A549 (cell line): ENCODE data around the gene VSIG8. TPM values are rescaled to one million over a fixed set of nuclear protein-coding genes. Genes with fewer than 3 reads are reported as not detected.

Experiments used
- ATAC-seq, 2 experiments: fragments of 200-7000 bp in 1 of 2; fragments of >200 bp in 1 of 2; cut with Nextera tagmentation in 1 of 2; cut with Tn5 transposase in 1 of 2; 3 replicates each; pipeline versions ENCODE4 v1.8.0 to v1.9.1; 2018 to 2020; ENCODE audit warnings: mild to moderate bottlenecking in 1 of 2, moderate library complexity in 1 of 2
- CTCF ChIA-PET: fragments of 300-600 bp; sonication (Branson Sonifier 250); formaldehyde crosslinking; extraction: SDS; loops from one replicate; lab custom pipeline; 2021; ENCODE audit warnings: antibody characterized with exemption, inconsistent platforms; lab: Yijun Ruan, JAX
- POLR2A ChIA-PET: fragments of 350-600 bp; formaldehyde crosslinking; extraction: SDS; loops from one replicate; lab custom pipeline; 2021; ENCODE audit warnings: antibody characterized with exemption, inconsistent platforms; lab: Yijun Ruan, JAX
- DNase-seq, 2 experiments: peaks; one replicate each; pipeline versions ENCODE4 v3.0.0 to v3.0.0-alpha.2; 2011 to 2016; ENCODE audit warnings: low read depth in 1 of 2, low spot score in 1 of 2
- FAIRE-seq: peaks from 2 replicates; lab custom pipeline; 2011; peaks lifted over from hg19 to GRCh38; lab: Jason Lieb, UNC
- H3K27ac ChIP-seq, 2 experiments: fragments of >200 bp; sonication (Bioruptor Twin); formaldehyde crosslinking; 3 replicates each; pipeline ENCODE4 v1.5.1; 2016 to 2017
- H3K4me1 ChIP-seq: fragments of >200 bp; sonication (Bioruptor Twin); formaldehyde crosslinking; 3 replicates; pipeline ENCODE4 v1.6.1; 2016
- H3K4me2 ChIP-seq: fragments of >200 bp; sonication (Bioruptor Twin); formaldehyde crosslinking; 3 replicates; pipeline ENCODE4 v1.6.1; 2016
- H3K4me3 ChIP-seq: fragments of >200 bp; sonication (Bioruptor Twin); formaldehyde crosslinking; 3 replicates; pipeline ENCODE4 v1.5.1; 2016
- H3K9me3 ChIP-seq: fragments of >200 bp; sonication (Bioruptor Twin); formaldehyde crosslinking; 3 replicates; pipeline ENCODE4 v1.6.1; 2016
- CBX2 ChIP-seq: fragments of 200-600 bp; sonication (generic); IDR thresholded peaks from 2 replicates; pipeline ENCODE4 v1.6.1; 2016; ENCODE audit warnings: low read depth, mild to moderate bottlenecking, borderline replicate concordance
- CHD2 ChIP-seq: fragments of 150-350 bp; IDR thresholded peaks from 2 replicates; pipeline ENCODE4 v1.6.1; 2014; ENCODE audit warnings: low read length; ENCODE audit not compliant: partially characterized antibody
- EP300 ChIP-seq, 2 experiments: fragments of >200 bp; sonication (Bioruptor Twin); formaldehyde crosslinking; IDR thresholded peaks; 2 replicates in 1 of 2; 3 replicates in 1 of 2; pipeline ENCODE4 v1.6.1; 2016 to 2017
- FOSL2 ChIP-seq, 2 experiments: fragments of 450-650 bp in 1 of 2; fragments of >200 bp in 1 of 2; sonication (Bioruptor Twin) in 1 of 2; formaldehyde crosslinking; IDR thresholded peaks; 2 replicates each; pipeline versions ENCODE4 v1.5.0 to v1.6.1; 2016 to 2020; ENCODE audit warnings: mild to moderate bottlenecking in 1 of 2, moderate library complexity in 1 of 2
- FOXS1 ChIP-seq: fragments of 250-450 bp; sonication (Bioruptor Pico); IDR thresholded peaks from 2 replicates; pipeline ENCODE4 v1.5.0; 2020; ENCODE audit warnings: mild to moderate bottlenecking, moderate library complexity
- GATA3 ChIP-seq: IDR thresholded peaks from 2 replicates; pipeline ENCODE4 v1.6.1; 2012; ENCODE audit warnings: borderline replicate concordance
- HDAC2 ChIP-seq: fragments of 200-600 bp; sonication (generic); IDR thresholded peaks from 2 replicates; pipeline ENCODE4 v1.6.1; 2016
- HOXB13 ChIP-seq: fragments of 250-450 bp; sonication (Bioruptor Pico); IDR thresholded peaks from 2 replicates; pipeline ENCODE4 v1.5.0; 2020; ENCODE audit warnings: low read depth, mild to moderate bottlenecking, moderate library complexity
- HOXB5 ChIP-seq: fragments of 250-450 bp; sonication (Bioruptor Pico); IDR thresholded peaks from 2 replicates; pipeline ENCODE4 v1.5.0; 2020; ENCODE audit warnings: mild to moderate bottlenecking, moderate library complexity
- JUN ChIP-seq, 2 experiments: fragments of >200 bp; sonication (Bioruptor Twin); formaldehyde crosslinking; IDR thresholded peaks; 2 replicates in 1 of 2; 3 replicates in 1 of 2; pipeline ENCODE4 v1.6.1; 2016 to 2017
- JUNB ChIP-seq: fragments of >200 bp; sonication (Bioruptor Twin); formaldehyde crosslinking; IDR thresholded peaks from 2 replicates; pipeline ENCODE4 v1.6.1; 2016
- NPAS2 ChIP-seq: fragments of 250-450 bp; sonication (Bioruptor Pico); IDR thresholded peaks from 2 replicates; pipeline ENCODE4 v1.8.0; 2022; ENCODE audit warnings: mild to moderate bottlenecking, moderate library complexity, borderline replicate concordance
- POLR2A ChIP-seq: IDR thresholded peaks from 2 replicates; pipeline ENCODE4 v1.6.1; 2012; ENCODE audit warnings: mild to moderate bottlenecking, low read length
- RFX5 ChIP-seq: fragments of 450-650 bp; IDR thresholded peaks from 2 replicates; pipeline ENCODE4 v1.7.1; 2014; ENCODE audit warnings: antibody characterized with exemption, mild to moderate bottlenecking, moderate library complexity
- RNF2 ChIP-seq: fragments of 200-600 bp; sonication (generic); IDR thresholded peaks from 2 replicates; pipeline ENCODE4 v1.6.1; 2016; ENCODE audit warnings: low read depth, mild to moderate bottlenecking, antibody characterized with exemption, moderate library complexity, borderline replicate concordance
- SREBF2 ChIP-seq: fragments of 450-650 bp; IDR thresholded peaks from 2 replicates; pipeline ENCODE4 v1.6.1; 2014; ENCODE audit warnings: mild to moderate bottlenecking, moderate library complexity
- TFCP2L1 ChIP-seq: fragments of 250-450 bp; sonication (Bioruptor Pico); IDR thresholded peaks from 2 replicates; pipeline ENCODE4 v1.5.0; 2021; ENCODE audit warnings: mild to moderate bottlenecking
- ZC3H11A ChIP-seq: fragments of 450-650 bp; IDR thresholded peaks from 2 replicates; pipeline ENCODE4 v1.6.1; 2014; ENCODE audit warnings: antibody characterized with exemption, mild to moderate bottlenecking
- ZSCAN20 ChIP-seq: fragments of 250-450 bp; sonication (Bioruptor Pico); IDR thresholded peaks from 2 replicates; pipeline ENCODE4 v1.8.0; 2022; ENCODE audit warnings: mild to moderate bottlenecking, moderate library complexity
- WGBS: methylation state at CpG from one replicate; pipeline ENCODE4 v1.1.6; 2017; ENCODE audit errors: missing lambda C conversion rate; 5-methylcytosine and 5-hydroxymethylcytosine counted together
- polyA plus RNA-seq, 4 experiments: library from polyadenylated mRNA; depleted of rRNA in 3 of 4; stranded (reverse); fragments of >200 nt; fragmentation: RNase III in 1 of 4; extraction: RNeasy Plus Mini Kit Qiagen cat#74134 plus additional on column Dnase treatment in 1 of 4; gene quantifications; 2 replicates in 3 of 4; 3 replicates in 1 of 4; pipeline ENCODE4 v1.2.3, GENCODE V29; 2011 to 2017
- TF ChIP-seq, protein P1 (sequence below): fragments of 450-650 bp; IDR thresholded peaks from 2 replicates; pipeline ENCODE4 v1.6.1; 2014; ENCODE audit warnings: antibody characterized with exemption
- TF ChIP-seq, protein P2 (sequence below): fragments of 150-350 bp; IDR thresholded peaks from 2 replicates; pipeline ENCODE4 v1.6.1; 2014; ENCODE audit warnings: low read depth, mild to moderate bottlenecking, low read length
- TF ChIP-seq, protein P3 (sequence below): fragments of 200-600 bp; sonication (generic); IDR thresholded peaks from 2 replicates; pipeline ENCODE4 v1.6.1; 2016; ENCODE audit warnings: antibody characterized with exemption, mild to moderate bottlenecking, moderate library complexity
- TF ChIP-seq, protein P4 (sequence below): fragments of 250-450 bp; sonication (Bioruptor Pico); IDR thresholded peaks from 2 replicates; pipeline ENCODE4 v1.5.0; 2020; ENCODE audit warnings: low read depth, mild to moderate bottlenecking, moderate library complexity
- TF ChIP-seq, protein P5 (sequence below): fragments of 250-450 bp; sonication (Bioruptor Pico); IDR thresholded peaks from 2 replicates; pipeline ENCODE4 v1.5.0; 2021; ENCODE audit warnings: mild to moderate bottlenecking, moderate library complexity, borderline replicate concordance

VSIG8 gene
- polyA plus RNA-seq, 2 of the 4 experiments (the other 2 are of a cell fraction) = 0.04 to 0.09 TPM

DNA sequence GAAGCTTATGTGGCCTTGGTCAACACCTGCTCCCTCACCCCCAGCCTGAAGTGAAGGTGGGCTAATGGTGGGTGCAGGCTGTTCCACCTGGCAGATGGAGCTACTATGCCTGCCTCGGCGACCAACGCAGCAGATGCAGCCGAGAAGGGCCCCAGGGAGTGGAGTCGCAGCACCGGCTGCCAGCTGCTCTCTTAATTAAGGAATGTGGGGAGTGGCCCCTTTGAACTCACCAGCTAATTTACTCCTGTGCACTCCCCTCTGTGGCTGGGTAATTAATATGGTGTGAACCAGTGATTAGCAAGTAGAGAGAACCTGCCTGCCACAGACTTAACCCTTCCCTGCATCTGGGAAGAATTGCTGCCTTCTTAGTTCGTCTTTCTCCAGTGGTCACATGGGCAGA is 39.1 kb downstream of the VSIG8 start:
- 47% methylated on average over 5 of the region's 7 CpGs for WGBS
- no peak for DNase-seq
- ATAC-seq = no peak
- no peak for TF ChIP-seq JUN (IDR thresholded peaks at IDR 0.05)
- TF ChIP-seq HOXB5 (CRISPR knock-in tag) = no peak
- TF ChIP-seq, protein P1, sequence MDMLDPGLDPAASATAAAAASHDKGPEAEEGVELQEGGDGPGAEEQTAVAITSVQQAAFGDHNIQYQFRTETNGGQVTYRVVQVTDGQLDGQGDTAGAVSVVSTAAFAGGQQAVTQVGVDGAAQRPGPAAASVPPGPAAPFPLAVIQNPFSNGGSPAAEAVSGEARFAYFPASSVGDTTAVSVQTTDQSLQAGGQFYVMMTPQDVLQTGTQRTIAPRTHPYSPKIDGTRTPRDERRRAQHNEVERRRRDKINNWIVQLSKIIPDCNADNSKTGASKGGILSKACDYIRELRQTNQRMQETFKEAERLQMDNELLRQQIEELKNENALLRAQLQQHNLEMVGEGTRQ = no peak
- TF ChIP-seq NPAS2 = no peak
- TF ChIP-seq JUNB = no peak
- TF ChIP-seq GATA3 = no peak
- no peak for TF ChIP-seq FOXS1
- TF ChIP-seq HDAC2 = no peak
- no peak for TF ChIP-seq CHD2
- TF ChIP-seq, protein P2, sequence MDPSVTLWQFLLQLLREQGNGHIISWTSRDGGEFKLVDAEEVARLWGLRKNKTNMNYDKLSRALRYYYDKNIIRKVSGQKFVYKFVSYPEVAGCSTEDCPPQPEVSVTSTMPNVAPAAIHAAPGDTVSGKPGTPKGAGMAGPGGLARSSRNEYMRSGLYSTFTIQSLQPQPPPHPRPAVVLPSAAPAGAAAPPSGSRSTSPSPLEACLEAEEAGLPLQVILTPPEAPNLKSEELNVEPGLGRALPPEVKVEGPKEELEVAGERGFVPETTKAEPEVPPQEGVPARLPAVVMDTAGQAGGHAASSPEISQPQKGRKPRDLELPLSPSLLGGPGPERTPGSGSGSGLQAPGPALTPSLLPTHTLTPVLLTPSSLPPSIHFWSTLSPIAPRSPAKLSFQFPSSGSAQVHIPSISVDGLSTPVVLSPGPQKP = no peak
- TF ChIP-seq POLR2A = no peak
- no peak for TF ChIP-seq FOSL2 (IDR thresholded peaks at IDR 0.05)
- no peak for TF ChIP-seq FOSL2 (CRISPR knock-in tag; IDR thresholded peaks at IDR 0.05)
- no peak for TF ChIP-seq RFX5
- TF ChIP-seq SREBF2 = no peak
- TF ChIP-seq, protein P3, sequence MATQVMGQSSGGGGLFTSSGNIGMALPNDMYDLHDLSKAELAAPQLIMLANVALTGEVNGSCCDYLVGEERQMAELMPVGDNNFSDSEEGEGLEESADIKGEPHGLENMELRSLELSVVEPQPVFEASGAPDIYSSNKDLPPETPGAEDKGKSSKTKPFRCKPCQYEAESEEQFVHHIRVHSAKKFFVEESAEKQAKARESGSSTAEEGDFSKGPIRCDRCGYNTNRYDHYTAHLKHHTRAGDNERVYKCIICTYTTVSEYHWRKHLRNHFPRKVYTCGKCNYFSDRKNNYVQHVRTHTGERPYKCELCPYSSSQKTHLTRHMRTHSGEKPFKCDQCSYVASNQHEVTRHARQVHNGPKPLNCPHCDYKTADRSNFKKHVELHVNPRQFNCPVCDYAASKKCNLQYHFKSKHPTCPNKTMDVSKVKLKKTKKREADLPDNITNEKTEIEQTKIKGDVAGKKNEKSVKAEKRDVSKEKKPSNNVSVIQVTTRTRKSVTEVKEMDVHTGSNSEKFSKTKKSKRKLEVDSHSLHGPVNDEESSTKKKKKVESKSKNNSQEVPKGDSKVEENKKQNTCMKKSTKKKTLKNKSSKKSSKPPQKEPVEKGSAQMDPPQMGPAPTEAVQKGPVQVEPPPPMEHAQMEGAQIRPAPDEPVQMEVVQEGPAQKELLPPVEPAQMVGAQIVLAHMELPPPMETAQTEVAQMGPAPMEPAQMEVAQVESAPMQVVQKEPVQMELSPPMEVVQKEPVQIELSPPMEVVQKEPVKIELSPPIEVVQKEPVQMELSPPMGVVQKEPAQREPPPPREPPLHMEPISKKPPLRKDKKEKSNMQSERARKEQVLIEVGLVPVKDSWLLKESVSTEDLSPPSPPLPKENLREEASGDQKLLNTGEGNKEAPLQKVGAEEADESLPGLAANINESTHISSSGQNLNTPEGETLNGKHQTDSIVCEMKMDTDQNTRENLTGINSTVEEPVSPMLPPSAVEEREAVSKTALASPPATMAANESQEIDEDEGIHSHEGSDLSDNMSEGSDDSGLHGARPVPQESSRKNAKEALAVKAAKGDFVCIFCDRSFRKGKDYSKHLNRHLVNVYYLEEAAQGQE = no peak
- TF ChIP-seq RNF2 = no peak
- TF ChIP-seq, protein P4, sequence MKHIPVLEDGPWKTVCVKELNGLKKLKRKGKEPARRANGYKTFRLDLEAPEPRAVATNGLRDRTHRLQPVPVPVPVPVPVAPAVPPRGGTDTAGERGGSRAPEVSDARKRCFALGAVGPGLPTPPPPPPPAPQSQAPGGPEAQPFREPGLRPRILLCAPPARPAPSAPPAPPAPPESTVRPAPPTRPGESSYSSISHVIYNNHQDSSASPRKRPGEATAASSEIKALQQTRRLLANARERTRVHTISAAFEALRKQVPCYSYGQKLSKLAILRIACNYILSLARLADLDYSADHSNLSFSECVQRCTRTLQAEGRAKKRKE = no peak
- TF ChIP-seq, all 56 proteins: peak for 0
- Histone ChIP-seq H3K9me3 (no peaks in the 10 kb centered on the region), H3K4me3 (no peak overlapping the region), H3K4me2 (no peak overlapping the region), H3K4me1 (no peaks in the 10 kb centered on the region), H3K27ac (no peak overlapping the region)
- ChIA-PET CTCF (interaction anchor here (0.6 to 1.5 kb wide), 2 partner anchors 68 to 210 kb away, joined by 3 to 5 read pairs; no protein-coding TSS in a partner anchor), POLR2A (no interaction called here)
- no peak for FAIRE-seq

DNA sequence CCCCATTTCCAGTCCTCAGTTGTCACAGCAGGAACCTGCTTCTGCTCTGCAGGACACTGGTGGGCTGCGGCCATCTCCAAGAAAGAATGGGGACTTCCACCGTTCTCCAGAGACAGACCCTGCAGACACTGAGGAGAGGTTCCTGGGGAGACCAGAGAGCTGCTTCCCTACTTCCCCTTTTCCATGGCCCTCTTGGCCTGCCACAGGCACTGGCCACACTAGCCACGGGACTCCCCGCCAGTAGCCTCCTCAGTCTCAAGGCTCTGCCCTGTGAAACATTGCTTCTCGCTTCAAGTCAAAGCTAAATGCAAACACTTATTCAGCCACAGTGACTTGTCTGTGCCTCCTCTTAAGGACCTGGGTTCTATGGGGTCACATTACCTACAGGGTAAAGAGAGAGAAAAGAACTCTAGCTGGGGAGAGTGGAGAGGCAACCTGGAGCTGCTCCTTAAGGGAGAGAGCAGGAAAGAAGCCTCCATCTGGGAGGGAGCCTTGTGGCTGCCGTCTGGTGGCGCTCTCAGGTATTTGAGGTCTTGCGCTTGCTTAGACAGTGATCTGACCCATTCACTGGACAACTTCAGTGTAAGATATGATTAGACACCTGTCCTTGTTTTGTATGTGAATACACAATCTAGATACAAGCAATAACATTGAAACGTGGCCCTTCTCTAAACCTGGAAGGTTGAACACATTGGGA is 41.1 kb downstream of the VSIG8 start:
- Histone ChIP-seq H3K27ac (no peak overlapping the region), H3K9me3 (no peaks in the 10 kb centered on the region), H3K4me3 (no peak overlapping the region), H3K4me1 (peaks cover 4% of the 10 kb centered on the region; the same call in 1 of the 3 replicates), H3K4me2 (no peak overlapping the region)
- WGBS = 68% methylated on average over 9 of the region's 9 CpGs
- FAIRE-seq = no peak
- POLR2A ChIA-PET = no interaction called here
- DNase-seq = peak in 1 of 2 experiments; percentile 16
- CTCF ChIA-PET = interaction anchor here (0.6 to 2.4 kb wide), 6 partner anchors 17 to 114 kb away, joined by 3 to 7 read pairs (median 4); partner anchors contain the start of gene DUSP23
- peak; percentile 32 to 74; a peak in 3 of 6 replicates for ATAC-seq
- TF ChIP-seq HDAC2 (no peak), SREBF2 (no peak), HOXB5 (CRISPR knock-in tag) (no peak), ZSCAN20 (CRISPR knock-in tag) (no peak), ZC3H11A (no peak), EP300 (IDR thresholded peaks at IDR 0.05) (no peak), CHD2 (no peak), HOXB13 (CRISPR knock-in tag) (no peak), TFCP2L1 (no peak), CBX2 (no peak)
- TF ChIP-seq, protein P5, sequence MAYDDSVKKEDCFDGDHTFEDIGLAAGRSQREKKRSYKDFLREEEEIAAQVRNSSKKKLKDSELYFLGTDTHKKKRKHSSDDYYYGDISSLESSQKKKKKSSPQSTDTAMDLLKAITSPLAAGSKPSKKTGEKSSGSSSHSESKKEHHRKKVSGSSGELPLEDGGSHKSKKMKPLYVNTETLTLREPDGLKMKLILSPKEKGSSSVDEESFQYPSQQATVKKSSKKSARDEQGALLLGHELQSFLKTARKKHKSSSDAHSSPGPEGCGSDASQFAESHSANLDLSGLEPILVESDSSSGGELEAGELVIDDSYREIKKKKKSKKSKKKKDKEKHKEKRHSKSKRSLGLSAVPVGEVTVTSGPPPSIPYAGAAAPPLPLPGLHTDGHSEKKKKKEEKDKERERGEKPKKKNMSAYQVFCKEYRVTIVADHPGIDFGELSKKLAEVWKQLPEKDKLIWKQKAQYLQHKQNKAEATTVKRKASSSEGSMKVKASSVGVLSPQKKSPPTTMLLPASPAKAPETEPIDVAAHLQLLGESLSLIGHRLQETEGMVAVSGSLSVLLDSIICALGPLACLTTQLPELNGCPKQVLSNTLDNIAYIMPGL (CRISPR knock-in tag) = no peak
- TF ChIP-seq, protein P3 = no peak
